Measurements from ENCODE around the gene CDK8. TPM values are rescaled to one million over a fixed set of nuclear protein-coding genes. Genes with fewer than 3 reads are reported as not detected.
A peak's percentile ranks its signal among the peaks of the same experiment; 100 is the strongest.

CDK8 gene
- total and polyA plus RNA-seq, 2 donors (not counting 3 experiments of a cell fraction or from before 2014, with no cell fraction given) = 12.2 to 13.3 TPM

- Histone ChIP-seq H3K4me1 (ENCODE audit: control insufficient read depth, extremely low read depth, insufficient read depth, low read length) (peaks cover 21% of the 10 kb centered on the region), H3K79me2 (ENCODE audit: control insufficient read depth, insufficient read depth, low read length) (peaks cover 20% of the 10 kb centered on the region), H3K9ac (replicated peaks; ENCODE audit: extremely low read depth, insufficient read depth, low read length) (peak within 1 kb of the TSS; percentile 94), H2AFZ (ENCODE audit: low read depth, low read length) (peak within 1 kb of the TSS; percentile 94), H3K4me3 (replicated peaks in 1 of 3; ENCODE audit: insufficient read depth in 1 of 3, low read depth in 1 of 3, low read length in 3 of 3) (peak within 1 kb of the TSS; percentile 51 to 98 (median 79)), H3K27ac (ENCODE audit: insufficient read depth, low read depth, low read length) (peak within 1 kb of the TSS; percentile 89), H3K9me1 (replicated peaks; ENCODE audit: control insufficient read depth, extremely low read depth, insufficient read depth, low read length) (no peaks in the 10 kb centered on the region), H3K27me3 (ENCODE audit: control insufficient read depth in 2 of 2, insufficient read depth in 2 of 2, low read length in 2 of 2) (peaks cover 0 to 10% of the 10 kb centered on the region in 2 experiments), H3K36me3 (ENCODE audit: control insufficient read depth in 2 of 2, extremely low read depth in 1 of 2, insufficient read depth in 2 of 2, low read length in 2 of 2) (peaks cover 6 to 21% of the 10 kb centered on the region in 2 experiments), H3K9me3 (replicated peaks; ENCODE audit: control insufficient read depth, insufficient read depth, low read length) (no peaks in the 10 kb centered on the region), H4K20me1 (replicated peaks; ENCODE audit: control insufficient read depth, extremely low read depth, insufficient read depth, low read length) (peaks cover 2% of the 10 kb centered on the region), H3K4me2 (ENCODE audit: insufficient read depth, low read length) (peak within 1 kb of the TSS; percentile 90)
- dilution Hi-C loops (cut with MboI; ENCODE audit: extremely low pct_ligation_motif_present, low sequenced_read_pairs) (no loop called here), intact Hi-C loops (cut with micrococcal nuclease) (loop anchor here (1.0 to 10.0 kb wide), 5 partner anchors 31 to 476 kb away; no protein-coding TSS in a partner anchor)
- peak; percentile 28 for TF ChIP-seq EZH2 (IDR thresholded peaks at IDR 0.05; ENCODE audit: borderline replicate concordance, low read depth, low read length, severe bottlenecking)
- TF ChIP-seq GATA2 (IDR thresholded peaks at IDR 0.05; ENCODE audit: insufficient read depth, insufficient read length, low read depth, low read length) = no peak
- TF ChIP-seq FOS (IDR thresholded peaks at IDR 0.05; ENCODE audit: borderline replicate concordance, insufficient read depth, low read length) = no peak
- TF ChIP-seq MYC (IDR thresholded peaks at IDR 0.05; ENCODE audit: low read depth, low read length) = no peak
- no peak for TF ChIP-seq CTCF (IDR thresholded peaks at IDR 0.05; ENCODE audit: extremely low read depth in 1 of 2, insufficient read depth in 1 of 2, low read depth in 1 of 2, low read length in 2 of 2)
- TF ChIP-seq MAX (IDR thresholded peaks at IDR 0.05; ENCODE audit: insufficient read depth, insufficient read length) = no peak
- TF ChIP-seq POLR2AphosphoS5 (IDR thresholded peaks at IDR 0.05; ENCODE audit: insufficient read depth, low read depth, low read length) = peak; percentile 77
- TF ChIP-seq JUN (IDR thresholded peaks at IDR 0.05; ENCODE audit: borderline replicate concordance, insufficient read depth, insufficient read length, low read depth) = no peak
- TF ChIP-seq POLR2A (IDR thresholded peaks at IDR 0.05; ENCODE audit: low read depth, low read length) = peak; percentile 75
- DNase-seq (ENCODE audit: low read depth, low spot score) = peak; percentile 98
- TSS peak; percentile 78 for BruUV-seq (replicated peaks)
- POLR2A ChIA-PET = interaction anchor here (0.6 to 2.2 kb wide), 4 partner anchors 37 to 477 kb away, joined by 3 to 7 read pairs (median 4); no protein-coding TSS in a partner anchor
- CTCF ChIA-PET = interaction anchor here (0.9 to 3.4 kb wide), 5 partner anchors 11 to 477 kb away, joined by 3 to 11 read pairs (median 5); no protein-coding TSS in a partner anchor
- peak; percentile 91 for FAIRE-seq
These were observed 32.0 kb upstream of the CDK8 start, which contains the start of gene RNF6 for GRCh38 chr13:26221721-26222519. RNF6 (minus strand) TSS chr13:26222314; CDS start chr13:26219649, 2,665 bp downstream.
